NT2/D1 (cell line): Measurements from ENCODE around the gene ADGRG3.

Experiments used
- SUZ12 ChIP-seq: IDR thresholded peaks from 2 replicates; pipeline ENCODE4 v1.6.1; 2011; ENCODE audit not compliant: insufficient read length, insufficient read depth; ENCODE audit errors: extremely low read depth
- YY1 ChIP-seq: IDR thresholded peaks from 2 replicates; pipeline ENCODE4 v1.6.1; 2011; ENCODE audit not compliant: insufficient read length, insufficient read depth
- ZNF274 ChIP-seq: IDR thresholded peaks from 2 replicates; pipeline ENCODE4 v1.6.1; 2011; ENCODE audit warnings: mild to moderate bottlenecking, low read depth, low read length

GRCh38 chr16:57656342-57656955, 11.7 kb upstream of the ADGRG3 start:
- TF ChIP-seq ZNF274: no peak
- TF ChIP-seq YY1: no peak
- TF ChIP-seq SUZ12: no peak
